Osteocyte (in vitro differentiated cells): Measurements from ENCODE around the gene MYH7B. TPM values are rescaled to one million over a fixed set of nuclear protein-coding genes. Genes with fewer than 3 reads are reported as not detected.

Experiments
- DNase-seq: peaks from one replicate; pipeline ENCODE4 v3.0.0; 2021; ENCODE audit warnings: mixed read lengths; ENCODE audit not compliant: unreplicated experiment; ENCODE audit errors: extremely low spot score
- H3K27ac Mint-ChIP-seq: one replicate; pipeline ENCODE4 v1.8.0; 2021; ENCODE audit warnings: mild to moderate bottlenecking, mixed read lengths; ENCODE audit not compliant: unreplicated experiment
- H3K27me3 Mint-ChIP-seq: one replicate; pipeline ENCODE4 v1.8.0; 2021; ENCODE audit warnings: mixed read lengths; ENCODE audit not compliant: unreplicated experiment
- H3K36me3 Mint-ChIP-seq: one replicate; pipeline ENCODE4 v1.8.0; 2021; ENCODE audit warnings: mixed read lengths; ENCODE audit not compliant: unreplicated experiment
- H3K4me1 Mint-ChIP-seq: one replicate; pipeline ENCODE4 v1.8.0; 2021; ENCODE audit warnings: mixed read lengths; ENCODE audit not compliant: unreplicated experiment
- H3K4me3 Mint-ChIP-seq: one replicate; pipeline ENCODE4 v1.8.0; 2021; ENCODE audit warnings: mild to moderate bottlenecking, moderate library complexity, mixed read lengths; ENCODE audit not compliant: unreplicated experiment
- H3K9me3 Mint-ChIP-seq: one replicate; pipeline ENCODE4 v1.8.0; 2021; ENCODE audit warnings: mixed read lengths; ENCODE audit not compliant: unreplicated experiment
- total RNA-seq: library from RNA; stranded (reverse); gene quantifications from 2 replicates; pipeline ENCODE4 v1.2.1, GENCODE V29; 2021
- TF ChIP-seq, protein P1 (sequence below): fragments of 200-600 bp; sonication (generic); IDR thresholded peaks from 2 replicates; pipeline ENCODE4 v1.5.0; 2021; ENCODE audit warnings: antibody characterized with exemption, mild to moderate bottlenecking, moderate library complexity

The MYH7B gene
- total RNA-seq, 1 donor from 2014 or later: 0.86 TPM

DNA sequence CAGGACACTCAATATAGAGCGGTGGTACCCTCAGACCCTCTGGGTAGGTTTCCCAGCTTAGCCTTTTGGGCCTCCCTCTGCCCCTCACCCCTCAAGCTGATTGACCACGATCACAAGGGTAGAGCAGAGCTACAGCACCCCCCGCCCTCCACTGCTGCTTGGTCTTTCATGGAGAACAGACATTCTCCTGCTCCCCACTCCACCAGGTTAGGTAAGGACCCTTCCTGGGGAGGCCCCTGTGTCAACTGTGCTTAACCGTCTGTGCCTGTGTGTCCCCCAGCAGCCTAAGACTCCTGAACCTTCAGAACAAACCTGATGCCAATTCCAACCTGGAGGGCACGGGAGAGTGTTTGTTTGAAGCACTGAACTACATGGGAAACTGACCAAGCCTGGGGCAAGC, 11.8 kb downstream of the MYH7B start:
- Mint-ChIP-seq H3K36me3 (no peaks in the 10 kb centered on the region), H3K27me3 (no peaks in the 10 kb centered on the region), H3K4me1 (no peaks in the 10 kb centered on the region), H3K9me3 (no peaks in the 10 kb centered on the region), H3K27ac (no peak overlapping the region), H3K4me3 (no peak overlapping the region)
- TF ChIP-seq, protein P1, sequence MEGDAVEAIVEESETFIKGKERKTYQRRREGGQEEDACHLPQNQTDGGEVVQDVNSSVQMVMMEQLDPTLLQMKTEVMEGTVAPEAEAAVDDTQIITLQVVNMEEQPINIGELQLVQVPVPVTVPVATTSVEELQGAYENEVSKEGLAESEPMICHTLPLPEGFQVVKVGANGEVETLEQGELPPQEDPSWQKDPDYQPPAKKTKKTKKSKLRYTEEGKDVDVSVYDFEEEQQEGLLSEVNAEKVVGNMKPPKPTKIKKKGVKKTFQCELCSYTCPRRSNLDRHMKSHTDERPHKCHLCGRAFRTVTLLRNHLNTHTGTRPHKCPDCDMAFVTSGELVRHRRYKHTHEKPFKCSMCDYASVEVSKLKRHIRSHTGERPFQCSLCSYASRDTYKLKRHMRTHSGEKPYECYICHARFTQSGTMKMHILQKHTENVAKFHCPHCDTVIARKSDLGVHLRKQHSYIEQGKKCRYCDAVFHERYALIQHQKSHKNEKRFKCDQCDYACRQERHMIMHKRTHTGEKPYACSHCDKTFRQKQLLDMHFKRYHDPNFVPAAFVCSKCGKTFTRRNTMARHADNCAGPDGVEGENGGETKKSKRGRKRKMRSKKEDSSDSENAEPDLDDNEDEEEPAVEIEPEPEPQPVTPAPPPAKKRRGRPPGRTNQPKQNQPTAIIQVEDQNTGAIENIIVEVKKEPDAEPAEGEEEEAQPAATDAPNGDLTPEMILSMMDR: no peak
- DNase-seq: no peak

DNA sequence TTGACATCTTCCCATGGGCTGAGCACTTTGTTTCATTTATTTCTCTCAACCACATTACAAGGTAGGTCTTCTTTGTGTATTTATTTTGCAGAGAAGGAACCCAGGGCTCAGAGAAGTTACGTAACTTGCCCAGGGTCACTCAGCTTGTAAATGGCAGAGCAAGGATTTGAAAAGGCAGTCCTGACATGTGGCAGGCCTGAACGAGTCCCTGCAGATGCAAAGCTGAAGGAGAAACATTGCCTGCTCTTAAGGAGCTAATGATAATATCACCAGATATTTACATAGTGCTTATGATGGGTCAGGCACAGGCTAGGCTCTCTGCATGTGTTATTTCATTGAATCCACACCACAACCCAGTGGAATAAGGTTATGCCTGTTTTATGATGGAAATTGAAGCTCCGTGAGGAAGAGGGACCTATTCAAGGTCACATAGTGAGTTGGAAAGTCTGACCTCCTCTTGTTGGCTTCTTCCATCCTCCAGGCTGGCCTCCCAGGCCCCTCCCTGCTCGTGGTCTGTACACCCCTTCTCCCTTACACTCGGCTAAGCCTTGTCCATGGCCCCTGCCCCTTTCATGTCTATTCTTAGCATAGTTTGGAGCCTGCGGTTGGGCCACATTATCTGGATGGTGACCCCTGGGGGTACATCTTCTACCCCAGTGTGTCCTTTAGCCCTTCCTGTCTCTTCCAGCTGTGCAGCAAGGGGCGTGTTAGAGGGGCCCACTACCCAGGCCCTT, 12.5 kb downstream of the MYH7B start:
- no peaks in the 10 kb centered on the region for H3K36me3 Mint-ChIP-seq

DNA sequence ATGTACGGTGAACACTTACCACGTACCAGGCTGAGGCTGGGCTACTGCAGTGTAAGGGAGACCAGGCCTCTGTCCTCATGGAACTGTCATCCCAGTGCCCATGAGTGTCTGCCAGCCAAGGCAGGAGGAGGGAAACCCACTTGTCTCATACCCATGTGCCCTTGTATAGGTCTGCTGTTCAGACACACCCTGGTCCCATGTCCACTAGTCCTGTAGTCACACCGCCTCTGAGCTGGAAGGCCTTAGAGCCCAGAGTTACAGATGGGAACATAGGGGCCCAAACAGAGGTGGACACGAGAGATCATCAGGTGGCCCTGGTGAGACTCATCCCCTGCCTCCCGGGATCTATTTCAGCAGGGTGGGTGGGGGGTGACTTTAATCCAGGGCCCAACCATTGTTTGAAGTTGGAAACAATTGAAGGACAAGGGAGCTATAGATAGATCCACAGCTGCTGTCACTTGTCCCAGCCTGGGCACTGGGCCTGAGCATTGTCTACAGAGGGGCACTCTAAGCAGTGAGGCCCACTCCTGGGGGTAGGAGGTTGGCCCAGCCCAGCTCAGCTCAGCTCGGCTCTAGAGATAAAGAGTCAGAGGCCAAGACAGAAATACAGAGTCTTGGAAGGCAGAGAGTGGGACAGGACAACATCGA, 14.6 kb downstream of the MYH7B start:
- H3K4me1 Mint-ChIP-seq: no peaks in the 10 kb centered on the region
- DNase-seq: no peak
- TF ChIP-seq, protein P1: no peak
- H3K27me3 Mint-ChIP-seq: peaks cover 5% of the 10 kb centered on the region
- no peak overlapping the region for H3K4me3 Mint-ChIP-seq
- no peaks in the 10 kb centered on the region for H3K36me3 Mint-ChIP-seq
- H3K27ac Mint-ChIP-seq: no peak overlapping the region
- H3K9me3 Mint-ChIP-seq: no peaks in the 10 kb centered on the region

More for the DNA sequence above, 12.5 kb downstream of the MYH7B start:
- no peak overlapping the region for H3K4me3 Mint-ChIP-seq
- TF ChIP-seq, protein P1: no peak
- no peak for DNase-seq
- no peaks in the 10 kb centered on the region for H3K4me1 Mint-ChIP-seq
- H3K9me3 Mint-ChIP-seq: no peaks in the 10 kb centered on the region
- no peak overlapping the region for H3K27ac Mint-ChIP-seq
- peaks cover under 1% of the 10 kb centered on the region for H3K27me3 Mint-ChIP-seq

DNA sequence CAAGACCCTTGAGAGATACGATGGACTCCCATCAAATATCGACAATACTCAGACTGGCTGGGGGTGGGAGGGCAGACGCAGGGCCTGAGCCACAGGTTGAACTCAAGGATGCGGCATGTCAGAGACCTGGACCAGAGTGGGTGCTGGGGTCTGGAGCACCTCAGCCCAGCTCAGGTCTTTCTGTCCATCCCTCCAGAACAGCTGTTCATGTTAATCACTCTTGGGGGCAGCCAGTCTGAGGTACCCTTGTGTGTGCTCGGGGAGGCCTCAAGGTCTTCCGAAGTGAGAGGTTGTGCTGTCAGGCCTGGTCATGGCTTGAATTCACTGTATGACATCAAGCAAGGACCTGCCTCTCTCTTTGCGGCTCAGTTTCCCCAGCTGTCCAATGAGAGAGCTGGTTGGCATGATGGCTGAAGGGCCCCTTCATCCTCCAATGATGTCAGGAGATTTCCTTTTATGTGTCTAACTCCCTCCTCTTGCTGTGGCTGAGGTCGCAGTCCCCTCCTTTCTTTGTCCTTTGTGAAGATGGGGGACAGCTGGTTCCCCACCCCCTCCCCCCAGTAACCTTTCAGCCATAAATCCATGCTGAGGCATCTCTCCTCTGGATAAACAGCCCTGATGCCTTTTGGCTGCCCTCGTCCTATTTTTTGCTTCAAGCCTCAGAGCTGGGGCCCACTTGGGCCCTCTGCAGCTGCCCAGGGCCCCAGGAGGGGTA, 15.3 kb downstream of the MYH7B start:
- TF ChIP-seq, protein P1: no peak
- Mint-ChIP-seq H3K36me3 (no peaks in the 10 kb centered on the region), H3K4me1 (no peaks in the 10 kb centered on the region), H3K27me3 (peaks cover 5% of the 10 kb centered on the region), H3K27ac (no peak overlapping the region), H3K4me3 (no peak overlapping the region), H3K9me3 (no peaks in the 10 kb centered on the region)
- no peak for DNase-seq
